ENCODE measurements around the gene SORCS2. TPM values are rescaled to one million over a fixed set of nuclear protein-coding genes. Genes with fewer than 3 reads are reported as not detected.

The SORCS2 gene
- total and polyA plus RNA-seq, 2 of the 13 experiments (the other 11 are each of a cell fraction or from before 2014, with no cell fraction given): 0.82 to 1.0 TPM

DNA sequence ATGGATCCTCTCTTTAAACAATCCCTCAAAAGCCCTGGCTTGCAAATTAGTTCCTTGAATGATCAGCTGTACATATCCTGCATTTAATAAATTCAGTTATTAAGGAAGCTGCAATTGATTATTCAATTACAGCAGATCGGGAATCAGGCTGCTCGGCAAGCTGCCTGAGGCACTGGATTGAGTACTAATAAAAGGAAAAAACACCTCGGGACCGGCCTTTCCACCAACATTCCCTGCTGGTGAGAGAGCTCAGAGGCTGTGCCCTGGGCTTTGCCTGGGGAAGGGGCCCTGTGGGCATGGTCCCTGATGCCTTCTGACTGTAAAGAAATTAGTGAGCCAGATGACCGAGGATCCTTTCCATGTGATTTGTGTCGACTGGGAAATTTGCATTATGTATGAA, 69.2 kb downstream of the SORCS2 start:
- no peaks in the 10 kb centered on the region for H3K9me3 ChIP-seq (ENCODE audit: low read length)
- no peak overlapping the region for H3K4me3 ChIP-seq (replicated peaks in 1 of 3; ENCODE audit: insufficient read depth in 1 of 3, low read depth in 2 of 3, low read length in 3 of 3)
- intact Hi-C loops (cut with micrococcal nuclease; ENCODE audit: unreplicated experiment) (no loop called here), in situ Hi-C loops (cut with HindIII; ENCODE audit: extremely low pct_ligation_motif_present, low pct_unique_long_range_greater_than_20kb) (no loop called here)
- TF ChIP-seq CHD4 (IDR thresholded peaks at IDR 0.05; ENCODE audit: borderline replicate concordance, low read length) (no peak), AKAP8 (CRISPR knock-in tag; IDR thresholded peaks at IDR 0.05) (no peak), YEATS2 (CRISPR knock-in tag; IDR thresholded peaks at IDR 0.05; ENCODE audit: borderline replicate concordance) (no peak), ZNF761 (CRISPR knock-in tag; conservative IDR thresholded peaks at IDR 0.05) (no peak), ARNT2 (CRISPR knock-in tag; IDR thresholded peaks at IDR 0.05; ENCODE audit: low read depth) (no peak)
- TF ChIP-seq, protein P1, sequence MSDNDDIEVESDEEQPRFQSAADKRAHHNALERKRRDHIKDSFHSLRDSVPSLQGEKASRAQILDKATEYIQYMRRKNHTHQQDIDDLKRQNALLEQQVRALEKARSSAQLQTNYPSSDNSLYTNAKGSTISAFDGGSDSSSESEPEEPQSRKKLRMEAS (IDR thresholded peaks at IDR 0.05): no peak
- TF ChIP-seq, protein P2, sequence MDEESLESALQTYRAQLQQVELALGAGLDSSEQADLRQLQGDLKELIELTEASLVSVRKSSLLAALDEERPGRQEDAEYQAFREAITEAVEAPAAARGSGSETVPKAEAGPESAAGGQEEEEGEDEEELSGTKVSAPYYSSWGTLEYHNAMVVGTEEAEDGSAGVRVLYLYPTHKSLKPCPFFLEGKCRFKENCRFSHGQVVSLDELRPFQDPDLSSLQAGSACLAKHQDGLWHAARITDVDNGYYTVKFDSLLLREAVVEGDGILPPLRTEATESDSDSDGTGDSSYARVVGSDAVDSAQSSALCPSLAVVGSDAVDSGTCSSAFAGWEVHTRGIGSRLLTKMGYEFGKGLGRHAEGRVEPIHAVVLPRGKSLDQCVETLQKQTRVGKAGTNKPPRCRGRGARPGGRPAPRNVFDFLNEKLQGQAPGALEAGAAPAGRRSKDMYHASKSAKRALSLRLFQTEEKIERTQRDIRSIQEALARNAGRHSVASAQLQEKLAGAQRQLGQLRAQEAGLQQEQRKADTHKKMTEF (CRISPR knock-in tag; IDR thresholded peaks at IDR 0.05): no peak
- H2AFZ ChIP-seq (ENCODE audit: low read length): no peak overlapping the region
- no TSS peak for BruUV-seq (replicated peaks)
- no peak for FAIRE-seq
- peaks cover 7 to 50% of the 10 kb centered on the region in 2 experiments; a peak in 3 of 5 replicates for H3K27me3 ChIP-seq (ENCODE audit: control insufficient read depth in 1 of 2, insufficient read depth in 2 of 2, low read length in 2 of 2)
- no peak for ATAC-seq
- WGBS (ENCODE audit: low lambda C conversion rate): 4% methylated on average over 6 of the region's 6 CpGs
- no peak overlapping the region for H3K27ac ChIP-seq (ENCODE audit: extremely low read length, insufficient read depth, low read length)
- POLR2A ChIA-PET: no interaction called here
- H3K4me1 ChIP-seq (ENCODE audit: insufficient read depth, low read length): no peaks in the 10 kb centered on the region
- CTCF ChIA-PET (ENCODE audit: low intra/inter-chr PET ratio, low total read pairs): no interaction called here
- H3K9ac ChIP-seq (ENCODE audit: insufficient read depth, low read depth, low read length): no peak overlapping the region
- no peaks in the 10 kb centered on the region for H3K79me2 ChIP-seq (ENCODE audit: insufficient read depth, low read length)
- no peaks in the 10 kb centered on the region for H4K20me1 ChIP-seq (ENCODE audit: insufficient read depth, low read length)
- DNase-seq (ENCODE audit: low spot score): no peak
- no peaks in the 10 kb centered on the region for H3K36me3 ChIP-seq (replicated peaks in 1 of 2; ENCODE audit: control insufficient read depth in 1 of 2, insufficient read depth in 2 of 2, low read length in 2 of 2)
- no peak overlapping the region for H3K4me2 ChIP-seq (ENCODE audit: low read depth, low read length)

DNA sequence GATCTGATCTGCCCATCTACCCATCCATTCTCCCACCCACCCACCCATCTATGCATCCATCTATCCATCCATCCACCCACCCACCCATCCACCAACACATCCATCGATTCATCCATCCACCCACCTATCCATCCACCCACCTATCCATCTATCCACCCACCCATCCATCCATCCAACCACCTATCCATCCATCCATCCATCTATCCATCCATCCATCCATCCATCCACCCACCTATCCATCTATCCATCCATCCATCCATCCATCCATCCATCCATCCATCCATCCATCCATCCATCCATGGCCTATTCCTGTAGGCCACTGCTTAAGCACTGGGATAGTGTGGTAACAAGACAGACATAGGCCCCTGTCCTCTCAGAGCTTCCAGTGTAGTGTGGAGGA, 69.8 kb downstream of the SORCS2 start:
- H3K4me3 ChIP-seq (replicated peaks in 1 of 3; ENCODE audit: insufficient read depth in 1 of 3, low read depth in 2 of 3, low read length in 3 of 3): no peak overlapping the region
- no peaks in the 10 kb centered on the region for H3K79me2 ChIP-seq (ENCODE audit: insufficient read depth, low read length)
- H3K4me1 ChIP-seq (ENCODE audit: insufficient read depth, low read length): no peaks in the 10 kb centered on the region
- H3K4me2 ChIP-seq (ENCODE audit: low read depth, low read length): no peak overlapping the region
- TF ChIP-seq ZFP82 (CRISPR knock-in tag; IDR thresholded peaks at IDR 0.05; ENCODE audit: borderline replicate concordance): no peak
- no peak for TF ChIP-seq ZSCAN21 (CRISPR knock-in tag; IDR thresholded peaks at IDR 0.05; ENCODE audit: borderline replicate concordance)
- TF ChIP-seq, protein P3, sequence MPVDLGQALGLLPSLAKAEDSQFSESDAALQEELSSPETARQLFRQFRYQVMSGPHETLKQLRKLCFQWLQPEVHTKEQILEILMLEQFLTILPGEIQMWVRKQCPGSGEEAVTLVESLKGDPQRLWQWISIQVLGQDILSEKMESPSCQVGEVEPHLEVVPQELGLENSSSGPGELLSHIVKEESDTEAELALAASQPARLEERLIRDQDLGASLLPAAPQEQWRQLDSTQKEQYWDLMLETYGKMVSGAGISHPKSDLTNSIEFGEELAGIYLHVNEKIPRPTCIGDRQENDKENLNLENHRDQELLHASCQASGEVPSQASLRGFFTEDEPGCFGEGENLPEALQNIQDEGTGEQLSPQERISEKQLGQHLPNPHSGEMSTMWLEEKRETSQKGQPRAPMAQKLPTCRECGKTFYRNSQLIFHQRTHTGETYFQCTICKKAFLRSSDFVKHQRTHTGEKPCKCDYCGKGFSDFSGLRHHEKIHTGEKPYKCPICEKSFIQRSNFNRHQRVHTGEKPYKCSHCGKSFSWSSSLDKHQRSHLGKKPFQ (CRISPR knock-in tag; IDR thresholded peaks at IDR 0.05; ENCODE audit: insufficient replicate concordance): no peak
- no peak for TF ChIP-seq PTBP1 (IDR thresholded peaks at IDR 0.05; ENCODE audit: low read depth, low read length, poor library complexity, severe bottlenecking)
- TF ChIP-seq ZNF136 (CRISPR knock-in tag; IDR thresholded peaks at IDR 0.05; ENCODE audit: low read depth): no peak
- no peak for TF ChIP-seq PHB2 (IDR thresholded peaks at IDR 0.05; ENCODE audit: partially characterized antibody)
- ChIA-PET POLR2A (no interaction called here), CTCF (ENCODE audit: low intra/inter-chr PET ratio, low total read pairs) (no interaction called here)
- no peaks in the 10 kb centered on the region for H3K36me3 ChIP-seq (replicated peaks in 1 of 2; ENCODE audit: control insufficient read depth in 1 of 2, insufficient read depth in 2 of 2, low read length in 2 of 2)
- peaks cover 9 to 55% of the 10 kb centered on the region in 2 experiments; a peak in 3 of 5 replicates for H3K27me3 ChIP-seq (ENCODE audit: control insufficient read depth in 1 of 2, insufficient read depth in 2 of 2, low read length in 2 of 2)
- WGBS (ENCODE audit: low lambda C conversion rate): 0% methylated on average over 1 of the region's 1 CpG
- H4K20me1 ChIP-seq (ENCODE audit: insufficient read depth, low read length): no peaks in the 10 kb centered on the region
- intact Hi-C loops (cut with micrococcal nuclease; ENCODE audit: unreplicated experiment) (no loop called here), in situ Hi-C loops (cut with HindIII; ENCODE audit: extremely low pct_ligation_motif_present, low pct_unique_long_range_greater_than_20kb) (no loop called here)
- H3K9me3 ChIP-seq (ENCODE audit: low read length): no peaks in the 10 kb centered on the region
- DNase-seq (ENCODE audit: low spot score) (no peak), FAIRE-seq (no peak), ATAC-seq (no peak)
- no peak overlapping the region for H2AFZ ChIP-seq (ENCODE audit: low read length)
- no peak overlapping the region for H3K9ac ChIP-seq (ENCODE audit: insufficient read depth, low read depth, low read length)
- H3K27ac ChIP-seq (ENCODE audit: extremely low read length, insufficient read depth, low read length): no peak overlapping the region
- BruUV-seq (replicated peaks): no TSS peak
